ENCODE measurements around the gene GSAP. TPM values are rescaled to one million over a fixed set of nuclear protein-coding genes. Genes with fewer than 3 reads are reported as not detected.

The GSAP gene
- total and polyA plus RNA-seq, 2 donors (not counting 3 experiments of a cell fraction or from before 2014, with no cell fraction given) = 2.3 to 5.8 TPM

DNA sequence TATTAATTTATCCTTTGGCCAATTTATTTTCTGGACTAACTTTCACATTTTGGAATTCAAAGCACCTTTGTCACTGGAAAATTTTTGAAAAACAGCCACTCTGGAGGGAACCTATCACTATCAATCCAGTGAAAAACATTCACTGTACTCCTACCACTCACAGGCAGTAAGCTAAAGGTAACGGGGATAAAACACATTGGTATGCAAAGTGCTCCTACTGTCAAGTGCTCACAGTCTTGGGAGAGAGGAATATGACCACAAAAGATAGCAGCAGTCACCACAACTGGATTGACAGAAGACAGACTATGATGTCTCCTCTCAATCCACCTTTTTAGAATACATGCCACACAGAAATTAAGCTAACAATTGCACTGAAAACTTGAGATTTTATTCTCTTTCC is 13.3 kb downstream of the GSAP start:
- dilution Hi-C loops (cut with MboI; ENCODE audit: extremely low pct_ligation_motif_present, low sequenced_read_pairs) = no loop called here
- TF ChIP-seq POLR2A (IDR thresholded peaks at IDR 0.05; ENCODE audit: low read depth, low read length) = no peak
- TF ChIP-seq, protein P1, sequence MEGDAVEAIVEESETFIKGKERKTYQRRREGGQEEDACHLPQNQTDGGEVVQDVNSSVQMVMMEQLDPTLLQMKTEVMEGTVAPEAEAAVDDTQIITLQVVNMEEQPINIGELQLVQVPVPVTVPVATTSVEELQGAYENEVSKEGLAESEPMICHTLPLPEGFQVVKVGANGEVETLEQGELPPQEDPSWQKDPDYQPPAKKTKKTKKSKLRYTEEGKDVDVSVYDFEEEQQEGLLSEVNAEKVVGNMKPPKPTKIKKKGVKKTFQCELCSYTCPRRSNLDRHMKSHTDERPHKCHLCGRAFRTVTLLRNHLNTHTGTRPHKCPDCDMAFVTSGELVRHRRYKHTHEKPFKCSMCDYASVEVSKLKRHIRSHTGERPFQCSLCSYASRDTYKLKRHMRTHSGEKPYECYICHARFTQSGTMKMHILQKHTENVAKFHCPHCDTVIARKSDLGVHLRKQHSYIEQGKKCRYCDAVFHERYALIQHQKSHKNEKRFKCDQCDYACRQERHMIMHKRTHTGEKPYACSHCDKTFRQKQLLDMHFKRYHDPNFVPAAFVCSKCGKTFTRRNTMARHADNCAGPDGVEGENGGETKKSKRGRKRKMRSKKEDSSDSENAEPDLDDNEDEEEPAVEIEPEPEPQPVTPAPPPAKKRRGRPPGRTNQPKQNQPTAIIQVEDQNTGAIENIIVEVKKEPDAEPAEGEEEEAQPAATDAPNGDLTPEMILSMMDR (IDR thresholded peaks at IDR 0.05; ENCODE audit: extremely low read depth in 1 of 2, insufficient read depth in 1 of 2, low read depth in 1 of 2, low read length in 2 of 2) = no peak
- TF ChIP-seq, protein P2, sequence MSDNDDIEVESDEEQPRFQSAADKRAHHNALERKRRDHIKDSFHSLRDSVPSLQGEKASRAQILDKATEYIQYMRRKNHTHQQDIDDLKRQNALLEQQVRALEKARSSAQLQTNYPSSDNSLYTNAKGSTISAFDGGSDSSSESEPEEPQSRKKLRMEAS (IDR thresholded peaks at IDR 0.05; ENCODE audit: insufficient read depth, insufficient read length) = no peak
- no peak for TF ChIP-seq GATA2 (IDR thresholded peaks at IDR 0.05; ENCODE audit: insufficient read depth, insufficient read length, low read depth, low read length)
- TF ChIP-seq POLR2AphosphoS5 (IDR thresholded peaks at IDR 0.05; ENCODE audit: insufficient read depth, low read depth, low read length) = no peak
- TF ChIP-seq FOS (IDR thresholded peaks at IDR 0.05; ENCODE audit: borderline replicate concordance, insufficient read depth, low read length) = no peak
- no peak for TF ChIP-seq MYC (IDR thresholded peaks at IDR 0.05; ENCODE audit: low read depth, low read length)
- TF ChIP-seq EZH2 (IDR thresholded peaks at IDR 0.05; ENCODE audit: borderline replicate concordance, low read depth, low read length, severe bottlenecking) = no peak
- no peak for TF ChIP-seq JUN (IDR thresholded peaks at IDR 0.05; ENCODE audit: borderline replicate concordance, insufficient read depth, insufficient read length, low read depth)
- POLR2A ChIA-PET = no interaction called here
- no peaks in the 10 kb centered on the region for H3K36me3 ChIP-seq (ENCODE audit: control insufficient read depth in 2 of 2, extremely low read depth in 1 of 2, insufficient read depth in 2 of 2, low read length in 2 of 2)
- no peak overlapping the region for H3K27ac ChIP-seq (ENCODE audit: insufficient read depth, low read depth, low read length)
- H3K9ac ChIP-seq (replicated peaks; ENCODE audit: extremely low read depth, insufficient read depth, low read length) = no peak overlapping the region
- no peaks in the 10 kb centered on the region for H3K9me1 ChIP-seq (replicated peaks; ENCODE audit: control insufficient read depth, extremely low read depth, insufficient read depth, low read length)
- no peaks in the 10 kb centered on the region for H3K79me2 ChIP-seq (ENCODE audit: control insufficient read depth, insufficient read depth, low read length)
- no peak overlapping the region for H2AFZ ChIP-seq (ENCODE audit: low read depth, low read length)
- no peaks in the 10 kb centered on the region for H3K4me1 ChIP-seq (ENCODE audit: control insufficient read depth, extremely low read depth, insufficient read depth, low read length)
- H3K9me3 ChIP-seq (replicated peaks; ENCODE audit: control insufficient read depth, insufficient read depth, low read length) = no peaks in the 10 kb centered on the region
- intact Hi-C loops (cut with micrococcal nuclease) = no loop called here
- no peak for FAIRE-seq
- no peak overlapping the region for H3K4me3 ChIP-seq (replicated peaks in 1 of 3; ENCODE audit: insufficient read depth in 1 of 3, low read depth in 1 of 3, low read length in 3 of 3)
- H3K4me2 ChIP-seq (ENCODE audit: insufficient read depth, low read length) = no peak overlapping the region
- no peaks in the 10 kb centered on the region for H3K27me3 ChIP-seq (ENCODE audit: control insufficient read depth in 2 of 2, insufficient read depth in 2 of 2, low read length in 2 of 2)
- no peaks in the 10 kb centered on the region for H4K20me1 ChIP-seq (replicated peaks; ENCODE audit: control insufficient read depth, extremely low read depth, insufficient read depth, low read length)
- no TSS peak for BruUV-seq (replicated peaks)
- CTCF ChIA-PET = interaction anchor here (0.9 kb wide), 1 partner anchor 110 kb away, joined by 3 read pairs; no protein-coding TSS in a partner anchor
- no peak for DNase-seq (ENCODE audit: low read depth, low spot score)

All from endothelial cell of umbilical vein (primary cell).